ENCODE measurements around the gene NAALADL2. TPM values are rescaled to one million over a fixed set of nuclear protein-coding genes. Genes with fewer than 3 reads are reported as not detected.

The NAALADL2 gene
- total RNA-seq, 1 donor from 2014 or later: 5.2 TPM

GRCh38 chr3:175310046-175310445, 450.9 kb downstream of the NAALADL2 start:
- ATAC-seq (no peak), DNase-seq (ENCODE audit: missing footprints) (no peak)
- intact Hi-C loops (cut with DNase I): no loop called here

GRCh38 chr3:175311404-175311803, 452.3 kb downstream of the NAALADL2 start:
- intact Hi-C loops (cut with DNase I): no loop called here
- no peak for ATAC-seq
- DNase-seq (ENCODE audit: missing footprints): no peak

- intact Hi-C loops (cut with DNase I): no loop called here
These were observed 452.8 kb downstream of the NAALADL2 start for GRCh38 chr3:175311946-175312345.

GRCh38 chr3:175312791-175313190, 453.7 kb downstream of the NAALADL2 start:
- ATAC-seq (no peak), DNase-seq (ENCODE audit: missing footprints) (no peak)
- intact Hi-C loops (cut with DNase I): no loop called here

More at GRCh38 chr3:175311946-175312345, 452.8 kb downstream of the NAALADL2 start:
- DNase-seq (ENCODE audit: missing footprints): no peak
- no peak for ATAC-seq

GRCh38 chr3:175316799-175317198, 457.7 kb downstream of the NAALADL2 start:
- ATAC-seq (no peak), DNase-seq (ENCODE audit: missing footprints) (no peak)
- intact Hi-C loops (cut with DNase I): no loop called here

- ATAC-seq: no peak
- DNase-seq (ENCODE audit: missing footprints): no peak
- intact Hi-C loops (cut with DNase I): no loop called here
These were observed 466.3 kb downstream of the NAALADL2 start for GRCh38 chr3:175325440-175325839.

GRCh38 chr3:175326041-175326440, 466.9 kb downstream of the NAALADL2 start:
- ATAC-seq: no peak
- no peak for DNase-seq (ENCODE audit: missing footprints)
- intact Hi-C loops (cut with DNase I): no loop called here

GRCh38 chr3:175329373-175329772, 470.2 kb downstream of the NAALADL2 start:
- intact Hi-C loops (cut with DNase I): no loop called here
- ATAC-seq (no peak), DNase-seq (ENCODE audit: missing footprints) (no peak)

- DNase-seq (ENCODE audit: missing footprints) (no peak), ATAC-seq (no peak)
- intact Hi-C loops (cut with DNase I): no loop called here
These were observed 476.1 kb downstream of the NAALADL2 start for GRCh38 chr3:175335229-175335628.

GRCh38 chr3:175336406-175337133, 477.4 kb downstream of the NAALADL2 start:
- intact Hi-C loops (cut with DNase I): no loop called here
- DNase-seq (ENCODE audit: missing footprints) (no peak), ATAC-seq (no peak)

GRCh38 chr3:175337631-175338030, 478.5 kb downstream of the NAALADL2 start:
- intact Hi-C loops (cut with DNase I): no loop called here
- ATAC-seq: no peak
- no peak for DNase-seq (ENCODE audit: missing footprints)

- ATAC-seq (no peak), DNase-seq (ENCODE audit: missing footprints) (no peak)
- intact Hi-C loops (cut with DNase I): no loop called here
These were observed 479.8 kb downstream of the NAALADL2 start for GRCh38 chr3:175338775-175339535.

GRCh38 chr3:175340338-175341015, 481.3 kb downstream of the NAALADL2 start:
- intact Hi-C loops (cut with DNase I): no loop called here
- no peak for DNase-seq (ENCODE audit: missing footprints)
- ATAC-seq: no peak

GRCh38 chr3:175342196-175342595, 483.1 kb downstream of the NAALADL2 start:
- DNase-seq (ENCODE audit: missing footprints): no peak
- intact Hi-C loops (cut with DNase I): no loop called here
- ATAC-seq: no peak

- ATAC-seq: no peak
- no peak for DNase-seq (ENCODE audit: missing footprints)
- intact Hi-C loops (cut with DNase I): no loop called here
These were observed 484.8 kb downstream of the NAALADL2 start for GRCh38 chr3:175343946-175344345.

- DNase-seq (ENCODE audit: missing footprints) (peak; percentile 77), ATAC-seq (peak; percentile 96)
- intact Hi-C loops (cut with DNase I): no loop called here
These were observed 487.6 kb downstream of the NAALADL2 start for GRCh38 chr3:175346573-175347356.

GRCh38 chr3:175349168-175349567, 490.0 kb downstream of the NAALADL2 start:
- intact Hi-C loops (cut with DNase I): no loop called here
- ATAC-seq (no peak), DNase-seq (ENCODE audit: missing footprints) (no peak)

- ATAC-seq: no peak
- no peak for DNase-seq (ENCODE audit: missing footprints)
- intact Hi-C loops (cut with DNase I): no loop called here
These were observed 496.7 kb downstream of the NAALADL2 start for GRCh38 chr3:175355801-175356335.

- intact Hi-C loops (cut with DNase I): no loop called here
- no peak for ATAC-seq
- no peak for DNase-seq (ENCODE audit: missing footprints)
These were observed 497.8 kb downstream of the NAALADL2 start for GRCh38 chr3:175356899-175357324.

Measured in Right ventricle myocardium inferior (tissue), 1 donor.